IPS-NIHi7 (cell line): ENCODE measurements around the gene GNAL.
"Not testable (repeated sequence)": the region's sequence is repeated elsewhere in the genome, so short reads cannot be mapped to it uniquely, and the experiment has no call there.

Source experiments
- DNase-seq: peaks from one replicate; pipeline ENCODE4 v3.0.0; 2012; ENCODE audit warnings: mixed read lengths; ENCODE audit errors: extremely low spot score

The GNAL gene

GRCh38 chr18:11874676-11875075 lies 185.6 kb downstream of the GNAL start:
- no peak for DNase-seq

- no peak for DNase-seq
These were observed 188.6 kb downstream of the GNAL start for GRCh38 chr18:11877497-11878135.

GRCh38 chr18:11880586-11881304 lies 191.7 kb downstream of the GNAL start:
- DNase-seq = no peak

DNA sequence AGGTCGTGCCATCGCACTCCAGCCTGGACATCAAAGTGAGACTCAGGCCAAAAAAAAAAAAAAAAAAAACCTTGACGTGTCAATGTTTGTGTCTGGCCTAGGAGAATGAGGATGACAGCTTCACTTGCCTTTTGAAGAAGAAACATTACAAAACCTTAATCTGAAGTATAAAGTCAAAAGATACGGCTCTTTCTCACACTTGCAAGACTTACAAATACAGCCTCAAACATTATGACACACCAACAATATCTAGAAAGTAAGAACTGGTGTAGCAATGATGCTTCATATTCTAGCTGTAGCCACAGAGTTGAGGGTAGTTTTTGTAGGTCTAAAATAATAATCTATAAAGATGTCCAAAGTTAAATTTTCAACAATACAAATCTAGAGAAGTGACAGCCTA lies 193.6 kb downstream of the GNAL start:
- DNase-seq = no peak

DNA sequence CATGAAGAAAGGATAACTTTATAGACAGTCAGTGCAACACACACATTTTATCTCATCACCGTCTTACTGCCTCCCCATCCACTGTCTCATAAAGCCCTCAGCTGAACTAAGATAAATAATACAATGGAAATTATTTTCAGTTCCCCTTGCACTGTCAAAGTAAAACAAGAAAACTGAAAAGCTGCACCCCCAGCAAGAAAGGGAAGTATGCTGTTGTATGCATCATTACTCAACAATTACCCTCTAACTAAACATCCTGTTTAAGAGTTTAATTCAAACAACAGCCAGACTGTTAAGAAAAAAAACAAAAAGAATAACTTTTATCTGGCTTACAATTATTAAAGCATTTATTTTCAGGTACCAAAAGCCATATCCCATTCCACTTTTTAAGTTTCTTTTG lies 194.1 kb downstream of the GNAL start:
- no peak for DNase-seq

DNA sequence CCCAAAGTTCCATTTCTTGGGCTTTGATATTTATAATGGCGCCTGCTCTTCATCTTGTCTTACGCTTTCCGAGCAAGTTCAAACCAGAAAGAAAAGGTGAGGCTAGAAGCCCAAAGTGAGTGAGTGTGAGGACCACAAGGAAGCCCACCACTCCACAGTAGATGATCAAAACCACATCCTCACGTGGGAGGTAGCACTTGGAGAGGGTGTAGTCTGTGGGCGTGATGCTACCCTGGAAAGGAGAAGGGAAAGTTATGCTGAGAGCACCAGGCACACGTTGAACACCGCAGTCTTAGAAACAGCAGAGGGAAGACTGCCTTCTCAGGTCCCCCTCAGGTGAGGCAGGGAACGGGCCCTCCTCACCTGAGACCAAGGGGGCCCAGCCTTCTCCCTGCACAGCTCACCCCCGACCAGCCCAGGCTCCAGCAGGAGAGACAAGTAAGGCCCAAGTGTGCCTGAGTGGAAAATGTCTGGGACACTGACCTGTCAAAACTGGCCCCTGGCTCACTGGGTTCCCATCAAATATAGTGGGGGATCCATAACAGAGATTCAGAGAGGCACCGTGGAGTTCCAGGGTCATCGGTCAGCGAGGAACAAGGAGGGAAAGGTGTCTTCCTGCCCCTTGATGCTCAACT lies 195.4 kb downstream of the GNAL start:
- DNase-seq = no peak

GRCh38 chr18:11885278-11885947 lies 196.3 kb downstream of the GNAL start:
- DNase-seq = no peak

DNA sequence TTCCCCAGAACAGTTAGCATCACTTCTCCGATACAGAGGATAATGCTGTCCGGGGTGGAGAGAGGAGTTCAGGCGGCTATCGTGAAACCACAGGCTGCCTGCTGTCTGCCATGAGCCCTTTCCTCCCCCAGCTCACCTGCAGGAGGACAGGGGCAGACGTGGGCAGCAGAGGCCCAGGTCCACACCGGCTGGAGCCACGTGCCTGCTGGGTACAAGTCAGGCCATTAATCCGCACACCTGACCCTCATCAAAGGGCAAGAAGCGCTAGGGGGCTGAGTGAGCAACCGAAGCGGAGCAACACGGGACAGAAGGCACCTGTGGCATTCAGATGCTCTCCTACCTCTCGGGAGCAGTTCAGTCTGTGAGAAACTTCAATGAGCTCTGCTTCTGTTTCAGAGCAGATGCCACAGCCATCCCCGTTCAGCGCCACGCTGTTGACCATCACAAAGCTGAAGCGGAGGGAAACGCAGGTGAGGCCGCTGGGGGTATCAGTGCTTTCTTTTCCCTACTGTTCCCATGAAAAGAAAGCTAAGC lies 197.6 kb downstream of the GNAL start:
- DNase-seq = no peak

DNA sequence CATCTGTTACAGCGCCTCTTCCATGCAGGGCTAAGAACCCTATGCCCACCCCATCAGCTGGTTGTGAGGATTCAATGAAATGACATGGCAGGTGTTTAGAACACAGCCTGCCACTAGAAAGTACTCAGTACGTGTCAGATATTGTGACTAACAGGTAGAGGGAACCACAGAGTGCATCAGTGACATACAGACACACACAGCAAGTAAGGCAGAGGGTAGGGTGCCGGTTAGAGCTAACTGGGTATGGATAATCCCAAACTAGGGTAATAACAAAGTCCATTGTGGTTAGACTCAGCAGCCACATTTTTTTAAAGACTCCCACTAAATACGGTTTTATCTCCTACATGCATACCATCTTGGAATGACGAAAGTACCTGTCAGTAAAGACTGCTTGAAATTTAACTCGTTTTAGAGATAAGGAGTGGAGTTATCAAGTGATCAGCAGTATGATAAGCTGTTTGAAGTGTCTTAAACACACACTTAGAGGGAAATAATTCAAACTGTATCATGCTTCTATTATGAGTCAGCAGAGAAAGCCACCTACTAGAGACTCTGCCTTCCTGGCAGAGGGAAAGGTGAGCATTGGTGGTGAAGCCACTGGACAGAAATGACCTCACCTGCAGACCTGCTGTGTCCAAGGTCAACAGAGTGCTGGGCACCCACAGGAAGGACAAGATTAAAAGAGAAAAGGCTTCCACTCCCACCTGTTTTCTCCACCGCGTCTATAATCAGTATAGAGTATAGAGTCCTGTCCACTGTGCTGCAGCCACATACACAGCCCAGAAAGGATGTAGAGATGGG lies 198.5 kb downstream of the GNAL start:
- DNase-seq = no peak

DNA sequence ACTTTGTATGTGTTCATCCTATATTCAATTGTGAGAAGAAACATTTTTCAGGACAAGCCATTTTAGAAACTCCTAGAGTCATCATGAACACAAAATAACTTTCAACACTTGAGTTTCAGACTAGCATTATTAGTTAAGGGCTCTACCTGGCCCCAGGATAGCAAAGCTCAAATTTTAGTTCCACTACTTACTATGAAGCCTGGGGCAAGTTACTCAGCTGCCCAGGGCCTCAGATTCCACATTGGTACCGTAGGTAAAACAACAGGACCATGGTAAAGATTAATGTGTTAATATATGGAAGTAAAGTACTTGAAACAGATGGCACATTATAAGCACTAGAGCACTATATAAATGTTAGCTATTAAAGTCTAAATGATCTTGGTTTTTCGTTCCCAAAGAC lies 199.7 kb downstream of the GNAL start:
- DNase-seq = no peak

- no peak for DNase-seq
These were observed 200.2 kb downstream of the GNAL start for GRCh38 chr18:11889284-11889683.

DNA sequence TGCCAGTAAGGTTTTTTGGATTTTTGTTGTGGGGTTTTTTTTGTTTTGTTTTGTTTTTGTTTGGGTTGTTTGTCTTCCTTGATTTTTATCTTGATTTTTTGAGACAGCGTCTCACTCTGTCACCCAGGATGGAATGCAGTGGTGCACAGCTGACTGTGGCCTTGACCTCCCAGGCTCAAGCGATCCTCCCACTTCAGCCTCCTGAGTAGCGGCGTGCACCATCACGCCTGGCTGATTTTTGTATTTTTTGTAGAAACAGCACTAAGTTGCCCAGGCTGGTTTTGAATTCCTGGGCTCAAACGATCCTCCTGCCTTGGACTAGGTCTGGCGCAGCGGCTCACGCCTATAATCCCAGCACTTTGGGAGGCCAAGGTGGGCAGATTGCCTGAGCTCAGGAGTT lies 202.7 kb downstream of the GNAL start:
- no peak for DNase-seq

GRCh38 chr18:11892438-11892837 lies 203.4 kb downstream of the GNAL start:
- DNase-seq = not testable (repeated sequence)

GRCh38 chr18:11897781-11898180 lies 208.7 kb downstream of the GNAL start:
- DNase-seq = no peak

DNA sequence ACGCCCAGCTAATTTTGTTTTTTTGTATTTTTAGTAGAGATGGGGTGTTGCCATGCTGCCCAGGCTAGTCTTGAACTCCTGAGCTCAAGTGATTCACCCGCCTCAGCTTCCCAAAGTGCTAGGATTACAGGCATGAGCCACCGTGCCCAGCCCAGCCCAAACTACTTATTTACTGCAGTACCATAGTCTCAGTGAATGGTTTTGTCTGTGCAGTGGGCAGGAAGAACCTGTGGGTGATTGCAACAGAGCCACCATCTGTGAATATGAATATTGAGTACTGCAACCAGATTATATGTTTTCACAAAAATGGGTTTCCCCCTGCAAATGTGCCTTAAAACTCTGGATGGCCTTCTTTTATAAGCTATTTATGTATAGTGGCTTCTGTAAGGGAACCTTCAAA lies 210.0 kb downstream of the GNAL start:
- DNase-seq = no peak

GRCh38 chr18:11901826-11902438 lies 212.9 kb downstream of the GNAL start:
- DNase-seq = no peak

- no peak for DNase-seq
These were observed 213.6 kb downstream of the GNAL start for GRCh38 chr18:11902522-11903292.

DNA sequence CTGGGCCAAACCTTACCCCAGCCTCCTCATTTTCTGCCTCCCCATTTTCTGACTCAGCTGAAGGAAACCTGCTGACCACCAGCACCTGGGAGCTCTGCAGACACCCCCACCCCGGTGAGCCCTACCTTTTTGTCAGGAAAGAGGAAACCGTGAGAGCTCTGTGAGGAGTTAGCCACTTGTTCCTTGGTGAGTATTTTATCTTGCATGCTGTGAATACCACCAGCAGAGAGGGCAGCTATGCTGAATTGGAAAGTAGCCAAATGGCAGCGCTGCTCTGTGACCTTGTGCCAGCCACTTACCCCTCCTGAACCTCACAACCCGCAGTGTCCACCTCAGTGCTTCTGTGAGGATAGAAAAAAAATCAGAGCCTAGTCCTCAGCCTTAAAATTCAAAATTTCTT lies 216.5 kb downstream of the GNAL start:
- no peak for DNase-seq

DNA sequence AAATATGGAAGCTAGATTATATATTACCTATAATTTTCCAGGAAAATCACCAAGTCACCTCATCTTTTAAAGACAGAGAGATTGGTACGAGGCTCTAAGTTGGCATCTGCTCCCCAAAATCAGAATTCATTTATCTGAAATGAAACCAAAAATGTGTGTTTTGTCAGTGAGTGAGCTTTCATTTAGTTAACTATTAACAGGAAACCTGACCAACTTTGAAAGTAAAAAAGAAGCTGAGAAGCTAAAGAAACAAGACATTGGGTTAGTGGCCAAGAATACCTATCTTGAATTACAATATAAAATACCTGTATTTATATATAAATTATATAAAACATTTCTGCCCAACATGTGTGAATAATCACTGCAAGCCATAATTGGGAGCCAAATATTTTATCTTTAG lies 217.1 kb downstream of the GNAL start:
- DNase-seq = no peak
